Omental fat pad (tissue), 4 donors: Measurements from ENCODE around the gene BBX. TPM values are rescaled to one million over a fixed set of nuclear protein-coding genes. Genes with fewer than 3 reads are reported as not detected.

Experiments
- ATAC-seq: fragments of 150-250 bp; one replicate; pipeline ENCODE4 v1.9.1; 2016; ENCODE audit warnings: mild to moderate bottlenecking, moderate library complexity; ENCODE audit not compliant: low FRiP score
- DNase-seq: peaks from one replicate; pipeline ENCODE4 v3.0.0-alpha.2; 2019; ENCODE audit warnings: low spot score
- total RNA-seq, 4 donors: library from RNA; depleted of rRNA; stranded (reverse); fragments of >200 nt; gene quantifications; one replicate each; pipeline ENCODE4 v1.1.0, GENCODE V29; 2016
- TF ChIP-seq, protein P1 (sequence below), 3 donors: fragments of 450-650 bp; IDR thresholded peaks; one replicate each; pipeline ENCODE4 v1.5.1; 2016 to 2017; ENCODE audit warnings: antibody characterized with exemption in 3 of 3, mild to moderate bottlenecking in 3 of 3, moderate library complexity in 2 of 3

BBX gene
- total RNA-seq, 4 donors from 2014 or later: 32.8 to 70.5 (median 40.7) TPM

DNA sequence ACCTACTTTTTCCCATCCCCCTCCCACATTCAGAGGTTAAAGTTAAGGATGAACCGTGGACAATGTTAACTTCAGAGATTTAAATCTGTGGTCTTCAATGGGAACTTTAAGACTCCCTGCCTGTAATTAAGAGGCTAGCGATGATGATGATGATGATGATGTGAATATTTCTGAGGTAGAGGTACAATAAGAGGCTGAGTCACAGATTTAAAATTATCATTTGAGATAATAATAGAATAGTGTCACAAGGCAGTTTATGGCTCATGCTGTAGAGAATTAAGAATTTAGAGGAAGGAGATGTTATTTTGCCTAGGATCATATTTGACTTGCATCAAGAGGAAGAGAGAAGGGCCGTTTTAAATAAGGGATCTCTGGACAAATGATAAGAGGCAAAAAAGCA lies 146.2 kb downstream of the BBX start:
- TF ChIP-seq, protein P1, sequence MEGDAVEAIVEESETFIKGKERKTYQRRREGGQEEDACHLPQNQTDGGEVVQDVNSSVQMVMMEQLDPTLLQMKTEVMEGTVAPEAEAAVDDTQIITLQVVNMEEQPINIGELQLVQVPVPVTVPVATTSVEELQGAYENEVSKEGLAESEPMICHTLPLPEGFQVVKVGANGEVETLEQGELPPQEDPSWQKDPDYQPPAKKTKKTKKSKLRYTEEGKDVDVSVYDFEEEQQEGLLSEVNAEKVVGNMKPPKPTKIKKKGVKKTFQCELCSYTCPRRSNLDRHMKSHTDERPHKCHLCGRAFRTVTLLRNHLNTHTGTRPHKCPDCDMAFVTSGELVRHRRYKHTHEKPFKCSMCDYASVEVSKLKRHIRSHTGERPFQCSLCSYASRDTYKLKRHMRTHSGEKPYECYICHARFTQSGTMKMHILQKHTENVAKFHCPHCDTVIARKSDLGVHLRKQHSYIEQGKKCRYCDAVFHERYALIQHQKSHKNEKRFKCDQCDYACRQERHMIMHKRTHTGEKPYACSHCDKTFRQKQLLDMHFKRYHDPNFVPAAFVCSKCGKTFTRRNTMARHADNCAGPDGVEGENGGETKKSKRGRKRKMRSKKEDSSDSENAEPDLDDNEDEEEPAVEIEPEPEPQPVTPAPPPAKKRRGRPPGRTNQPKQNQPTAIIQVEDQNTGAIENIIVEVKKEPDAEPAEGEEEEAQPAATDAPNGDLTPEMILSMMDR (IDR thresholded peaks at IDR 0.05): no peak
- ATAC-seq (no peak), DNase-seq (no peak)

DNA sequence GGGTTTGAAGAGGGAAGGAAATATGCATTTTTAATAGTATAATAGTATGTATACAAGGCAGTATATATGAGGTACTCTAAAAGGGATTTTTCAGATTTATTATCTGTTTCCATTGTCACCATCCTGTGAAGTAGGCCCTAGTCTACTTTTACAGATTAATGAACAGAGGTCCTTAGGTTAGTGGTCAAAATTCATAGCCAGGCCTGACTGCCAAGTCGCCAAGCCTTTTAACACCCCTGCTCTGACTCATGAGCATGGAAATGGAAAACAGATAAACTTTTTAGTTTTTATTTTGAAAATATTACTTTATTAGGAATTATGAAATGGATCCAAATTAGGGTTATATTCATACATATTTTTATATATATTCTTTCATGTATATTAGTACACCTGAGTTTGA lies 146.9 kb downstream of the BBX start:
- TF ChIP-seq, protein P1 (IDR thresholded peaks at IDR 0.05): no peak
- no peak for ATAC-seq

DNA sequence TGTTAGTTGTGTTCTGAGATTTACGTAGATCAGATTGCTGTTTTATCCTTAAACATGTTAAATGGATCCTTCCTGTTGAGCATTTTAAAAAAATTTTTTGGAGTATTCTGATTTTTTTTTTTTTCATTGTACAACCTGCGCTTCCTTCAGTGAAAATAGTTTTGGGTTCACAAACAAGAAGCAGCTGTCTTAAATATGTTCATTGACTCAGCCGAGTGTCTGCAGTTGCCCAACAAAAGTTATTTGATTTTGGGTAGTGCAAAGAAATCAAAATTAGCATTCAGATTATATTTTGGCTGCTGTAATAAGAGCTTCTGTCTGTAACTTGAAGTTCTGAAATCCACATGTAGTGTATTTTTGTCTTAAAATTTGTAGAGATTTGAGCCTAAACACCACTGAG lies 148.2 kb downstream of the BBX start:
- DNase-seq: no peak
- TF ChIP-seq, protein P1 (IDR thresholded peaks at IDR 0.05): no peak
- no peak for ATAC-seq

More for the DNA sequence above, 146.9 kb downstream of the BBX start:
- no peak for DNase-seq

DNA sequence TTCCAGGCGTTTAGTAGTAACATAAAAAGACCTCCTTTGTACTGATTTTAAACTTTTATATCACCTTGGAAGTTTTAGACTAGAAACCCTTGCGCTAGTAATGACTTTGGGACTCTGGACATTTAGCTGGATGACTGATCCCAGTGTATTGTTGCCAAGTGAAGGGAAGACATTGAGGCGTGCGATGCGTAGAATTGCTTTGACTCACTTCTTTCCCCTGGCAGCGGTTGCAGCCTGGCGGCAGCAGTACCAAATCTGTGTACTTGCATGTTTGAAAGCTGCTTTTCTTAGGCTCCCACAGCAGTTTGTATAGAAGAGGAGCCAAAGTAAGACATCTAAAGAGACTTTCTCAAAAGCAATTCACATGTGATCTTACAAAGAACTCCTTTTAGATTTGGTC lies 151.6 kb downstream of the BBX start:
- TF ChIP-seq, protein P1 (IDR thresholded peaks at IDR 0.05): no peak
- no peak for ATAC-seq
- no peak for DNase-seq

DNA sequence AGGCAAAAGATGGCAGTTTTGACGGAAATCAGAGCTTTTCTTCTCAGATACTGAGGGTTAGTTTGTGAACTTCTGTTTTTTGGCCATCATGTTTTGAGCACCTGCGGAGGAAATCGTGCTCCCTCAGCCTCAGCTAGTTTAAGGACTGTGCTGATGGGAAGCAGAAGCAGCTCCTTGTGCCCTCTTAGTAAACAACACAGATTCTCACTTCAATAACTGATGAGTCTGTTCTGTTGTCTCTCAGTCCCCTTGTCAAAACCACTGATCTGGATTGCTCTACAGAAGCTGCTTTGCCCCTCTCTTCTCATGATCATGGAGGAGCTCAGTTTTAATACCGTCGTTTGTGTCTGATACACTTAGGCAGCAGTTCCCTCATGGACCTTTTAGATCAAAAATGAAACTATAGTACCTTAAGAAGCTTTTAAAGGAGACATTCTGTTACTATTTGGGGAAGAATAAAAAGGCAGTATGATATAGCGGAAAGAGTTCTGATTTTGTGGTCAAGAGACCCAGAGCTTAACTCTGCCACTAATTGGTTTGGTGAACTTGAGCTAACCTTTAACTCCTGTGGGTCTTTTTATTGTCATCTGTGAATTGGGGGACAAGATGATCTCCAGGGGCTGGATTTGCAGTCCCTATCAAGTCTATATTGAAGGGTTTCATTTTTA lies 152.6 kb downstream of the BBX start:
- no peak for ATAC-seq

DNA sequence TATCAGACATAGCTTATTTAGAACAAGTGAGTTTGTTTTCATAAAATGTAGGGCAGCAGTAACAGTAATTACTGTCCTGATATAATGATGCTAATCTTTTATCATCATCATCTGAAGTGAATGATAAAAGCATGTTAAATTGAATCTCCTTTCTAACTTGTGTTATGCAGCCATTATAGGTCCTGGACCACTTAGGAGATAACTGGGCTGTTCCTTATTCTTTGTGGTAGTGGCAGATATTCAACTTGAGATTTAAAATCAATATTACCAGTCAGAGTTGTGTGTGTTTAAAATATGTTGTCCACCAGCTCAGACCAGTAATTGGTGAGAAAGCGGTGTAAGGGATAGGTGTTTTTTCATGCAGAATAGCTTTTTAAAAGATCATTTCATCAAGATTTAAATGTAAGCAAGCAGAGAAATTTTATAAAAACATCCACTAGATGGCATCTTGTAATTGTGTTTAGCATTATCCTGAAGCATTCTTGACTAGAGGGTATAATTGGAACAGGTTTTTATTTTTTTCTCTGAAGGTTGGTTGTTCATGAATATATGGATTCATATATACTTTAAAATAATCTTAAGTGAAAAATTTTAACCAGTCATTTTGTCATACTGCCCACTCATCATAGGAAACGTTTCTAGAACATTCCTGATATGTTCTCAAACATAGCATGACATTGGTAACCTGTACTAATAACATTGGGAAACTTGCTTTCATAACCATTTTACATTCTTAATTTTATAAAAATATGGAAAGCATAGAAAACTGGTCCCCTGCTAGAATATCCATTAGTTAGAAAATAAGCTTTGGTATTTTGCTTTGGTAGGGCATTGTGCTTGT lies 153.9 kb downstream of the BBX start:
- DNase-seq (no peak), ATAC-seq (no peak)
- TF ChIP-seq, protein P1 (IDR thresholded peaks at IDR 0.05): no peak

More for the DNA sequence above, 152.6 kb downstream of the BBX start:
- TF ChIP-seq, protein P1 (IDR thresholded peaks at IDR 0.05): no peak
- no peak for DNase-seq
